ENCODE results near the gene TRIO. TPM values are rescaled to one million over a fixed set of nuclear protein-coding genes. Genes with fewer than 3 reads are reported as not detected.

TRIO gene
- total RNA-seq, 1 experiment from 2014 or later = 88.8 TPM

DNA sequence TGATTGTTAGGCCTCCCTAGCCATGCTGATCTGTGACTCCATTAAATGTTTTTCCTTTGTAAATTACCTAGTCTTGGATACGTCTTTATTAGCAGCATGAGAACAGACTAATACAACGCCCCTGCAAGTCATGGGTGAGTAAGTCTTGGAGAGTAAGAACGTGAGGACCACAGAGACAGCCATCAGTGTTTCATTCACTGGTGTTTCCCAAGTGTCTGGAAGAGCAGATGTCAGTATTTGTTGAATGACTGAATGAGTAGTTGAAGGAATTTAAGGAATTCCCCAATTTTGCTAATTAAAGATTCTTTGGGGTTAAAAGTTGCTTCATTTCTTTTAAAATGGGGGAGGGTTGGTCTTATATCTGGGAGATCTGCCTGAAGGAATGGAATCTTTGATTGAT lies 178.8 kb downstream of the TRIO start (continued):
- TF ChIP-seq, protein P1, sequence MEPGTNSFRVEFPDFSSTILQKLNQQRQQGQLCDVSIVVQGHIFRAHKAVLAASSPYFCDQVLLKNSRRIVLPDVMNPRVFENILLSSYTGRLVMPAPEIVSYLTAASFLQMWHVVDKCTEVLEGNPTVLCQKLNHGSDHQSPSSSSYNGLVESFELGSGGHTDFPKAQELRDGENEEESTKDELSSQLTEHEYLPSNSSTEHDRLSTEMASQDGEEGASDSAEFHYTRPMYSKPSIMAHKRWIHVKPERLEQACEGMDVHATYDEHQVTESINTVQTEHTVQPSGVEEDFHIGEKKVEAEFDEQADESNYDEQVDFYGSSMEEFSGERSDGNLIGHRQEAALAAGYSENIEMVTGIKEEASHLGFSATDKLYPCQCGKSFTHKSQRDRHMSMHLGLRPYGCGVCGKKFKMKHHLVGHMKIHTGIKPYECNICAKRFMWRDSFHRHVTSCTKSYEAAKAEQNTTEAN (CRISPR knock-in tag; IDR thresholded peaks at IDR 0.05) = no peak
- TF ChIP-seq, protein P2, sequence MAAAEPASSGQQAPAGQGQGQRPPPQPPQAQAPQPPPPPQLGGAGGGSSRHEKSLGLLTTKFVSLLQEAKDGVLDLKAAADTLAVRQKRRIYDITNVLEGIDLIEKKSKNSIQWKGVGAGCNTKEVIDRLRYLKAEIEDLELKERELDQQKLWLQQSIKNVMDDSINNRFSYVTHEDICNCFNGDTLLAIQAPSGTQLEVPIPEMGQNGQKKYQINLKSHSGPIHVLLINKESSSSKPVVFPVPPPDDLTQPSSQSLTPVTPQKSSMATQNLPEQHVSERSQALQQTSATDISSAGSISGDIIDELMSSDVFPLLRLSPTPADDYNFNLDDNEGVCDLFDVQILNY (CRISPR knock-in tag; IDR thresholded peaks at IDR 0.05) = no peak
- no peak for TF ChIP-seq NR1H2 (CRISPR knock-in tag; IDR thresholded peaks at IDR 0.05)
- TF ChIP-seq RELA (CRISPR knock-in tag; IDR thresholded peaks at IDR 0.05; ENCODE audit: borderline replicate concordance) = no peak
- TF ChIP-seq CBFB (CRISPR knock-in tag; IDR thresholded peaks at IDR 0.05; ENCODE audit: low read depth) = no peak
- TF ChIP-seq, protein P3, sequence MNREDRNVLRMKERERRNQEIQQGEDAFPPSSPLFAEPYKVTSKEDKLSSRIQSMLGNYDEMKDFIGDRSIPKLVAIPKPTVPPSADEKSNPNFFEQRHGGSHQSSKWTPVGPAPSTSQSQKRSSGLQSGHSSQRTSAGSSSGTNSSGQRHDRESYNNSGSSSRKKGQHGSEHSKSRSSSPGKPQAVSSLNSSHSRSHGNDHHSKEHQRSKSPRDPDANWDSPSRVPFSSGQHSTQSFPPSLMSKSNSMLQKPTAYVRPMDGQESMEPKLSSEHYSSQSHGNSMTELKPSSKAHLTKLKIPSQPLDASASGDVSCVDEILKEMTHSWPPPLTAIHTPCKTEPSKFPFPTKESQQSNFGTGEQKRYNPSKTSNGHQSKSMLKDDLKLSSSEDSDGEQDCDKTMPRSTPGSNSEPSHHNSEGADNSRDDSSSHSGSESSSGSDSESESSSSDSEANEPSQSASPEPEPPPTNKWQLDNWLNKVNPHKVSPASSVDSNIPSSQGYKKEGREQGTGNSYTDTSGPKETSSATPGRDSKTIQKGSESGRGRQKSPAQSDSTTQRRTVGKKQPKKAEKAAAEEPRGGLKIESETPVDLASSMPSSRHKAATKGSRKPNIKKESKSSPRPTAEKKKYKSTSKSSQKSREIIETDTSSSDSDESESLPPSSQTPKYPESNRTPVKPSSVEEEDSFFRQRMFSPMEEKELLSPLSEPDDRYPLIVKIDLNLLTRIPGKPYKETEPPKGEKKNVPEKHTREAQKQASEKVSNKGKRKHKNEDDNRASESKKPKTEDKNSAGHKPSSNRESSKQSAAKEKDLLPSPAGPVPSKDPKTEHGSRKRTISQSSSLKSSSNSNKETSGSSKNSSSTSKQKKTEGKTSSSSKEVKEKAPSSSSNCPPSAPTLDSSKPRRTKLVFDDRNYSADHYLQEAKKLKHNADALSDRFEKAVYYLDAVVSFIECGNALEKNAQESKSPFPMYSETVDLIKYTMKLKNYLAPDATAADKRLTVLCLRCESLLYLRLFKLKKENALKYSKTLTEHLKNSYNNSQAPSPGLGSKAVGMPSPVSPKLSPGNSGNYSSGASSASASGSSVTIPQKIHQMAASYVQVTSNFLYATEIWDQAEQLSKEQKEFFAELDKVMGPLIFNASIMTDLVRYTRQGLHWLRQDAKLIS (CRISPR knock-in tag; IDR thresholded peaks at IDR 0.05; ENCODE audit: borderline replicate concordance) = no peak

DNA sequence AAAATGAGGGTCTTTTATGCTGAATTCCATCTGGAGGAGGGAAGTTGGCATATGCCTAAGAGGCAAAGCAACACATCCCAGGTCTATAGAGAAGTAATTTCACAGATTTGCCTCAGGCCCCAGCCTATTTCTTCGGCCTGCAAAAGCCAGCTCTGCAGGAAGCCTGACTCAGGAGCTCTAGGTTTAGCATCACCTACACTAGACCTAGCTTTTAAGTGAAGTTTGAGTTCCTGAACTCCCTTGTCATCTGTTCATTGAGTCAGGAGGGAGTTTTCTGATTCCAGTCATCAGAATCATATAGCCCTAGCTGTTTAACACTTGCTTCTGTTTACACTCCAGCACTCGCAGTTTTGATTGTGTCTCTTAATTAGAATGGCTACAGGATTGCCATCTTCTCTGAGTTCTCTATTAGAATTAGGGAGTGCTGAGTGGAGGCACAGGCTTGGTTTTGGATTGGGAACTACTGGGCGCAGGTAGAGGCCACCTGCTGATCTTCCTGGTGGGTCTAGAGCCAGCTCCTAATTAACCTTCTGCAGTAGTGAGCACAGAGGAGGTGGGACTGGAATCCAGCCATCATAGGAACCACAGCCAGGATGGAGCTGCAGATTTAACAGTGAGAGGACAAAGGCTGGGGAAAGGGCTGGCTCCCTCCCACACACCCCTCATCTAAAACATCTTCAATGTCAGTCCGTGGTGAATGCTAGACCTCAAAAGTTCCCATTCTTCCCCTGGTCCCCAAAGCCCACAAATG lies 179.5 kb downstream of the TRIO start:
- no peak overlapping the region for H3K4me3 Mint-ChIP-seq
- ChIA-PET POLR2A (no interaction called here), CTCF (interaction anchor here (0.7 to 1.4 kb wide), 3 partner anchors 29 to 215 kb away, joined by 3 to 4 read pairs (median 3); no protein-coding TSS in a partner anchor)
- H3K36me3 Mint-ChIP-seq = peaks cover 38% of the 10 kb centered on the region
- peaks cover 15% of the 10 kb centered on the region for H3K9me3 Mint-ChIP-seq
- ATAC-seq (no peak), DNase-seq (ENCODE audit: low spot score) (no peak)
- peaks cover 20% of the 10 kb centered on the region for H3K4me1 Mint-ChIP-seq
- TF ChIP-seq, protein P4, sequence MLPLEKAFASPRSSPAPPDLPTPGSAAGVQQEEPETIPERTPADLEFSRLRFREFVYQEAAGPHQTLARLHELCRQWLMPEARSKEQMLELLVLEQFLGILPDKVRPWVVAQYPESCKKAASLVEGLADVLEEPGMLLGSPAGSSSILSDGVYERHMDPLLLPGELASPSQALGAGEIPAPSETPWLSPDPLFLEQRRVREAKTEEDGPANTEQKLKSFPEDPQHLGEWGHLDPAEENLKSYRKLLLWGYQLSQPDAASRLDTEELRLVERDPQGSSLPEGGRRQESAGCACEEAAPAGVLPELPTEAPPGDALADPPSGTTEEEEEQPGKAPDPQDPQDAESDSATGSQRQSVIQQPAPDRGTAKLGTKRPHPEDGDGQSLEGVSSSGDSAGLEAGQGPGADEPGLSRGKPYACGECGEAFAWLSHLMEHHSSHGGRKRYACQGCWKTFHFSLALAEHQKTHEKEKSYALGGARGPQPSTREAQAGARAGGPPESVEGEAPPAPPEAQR (CRISPR knock-in tag; IDR thresholded peaks at IDR 0.05) = no peak
- TF ChIP-seq JUN (CRISPR knock-in tag; IDR thresholded peaks at IDR 0.05) (no peak), ZNF671 (CRISPR knock-in tag; IDR thresholded peaks at IDR 0.05) (no peak), ZNF219 (CRISPR knock-in tag; IDR thresholded peaks at IDR 0.05; ENCODE audit: borderline replicate concordance) (no peak), NR1H2 (CRISPR knock-in tag; IDR thresholded peaks at IDR 0.05) (no peak), ZNF396 (CRISPR knock-in tag; IDR thresholded peaks at IDR 0.05; ENCODE audit: borderline replicate concordance) (no peak), TCF7 (CRISPR knock-in tag; IDR thresholded peaks at IDR 0.05; ENCODE audit: low read depth) (no peak)
- TF ChIP-seq, protein P5, sequence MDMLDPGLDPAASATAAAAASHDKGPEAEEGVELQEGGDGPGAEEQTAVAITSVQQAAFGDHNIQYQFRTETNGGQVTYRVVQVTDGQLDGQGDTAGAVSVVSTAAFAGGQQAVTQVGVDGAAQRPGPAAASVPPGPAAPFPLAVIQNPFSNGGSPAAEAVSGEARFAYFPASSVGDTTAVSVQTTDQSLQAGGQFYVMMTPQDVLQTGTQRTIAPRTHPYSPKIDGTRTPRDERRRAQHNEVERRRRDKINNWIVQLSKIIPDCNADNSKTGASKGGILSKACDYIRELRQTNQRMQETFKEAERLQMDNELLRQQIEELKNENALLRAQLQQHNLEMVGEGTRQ (CRISPR knock-in tag; IDR thresholded peaks at IDR 0.05) = no peak
- no peaks in the 10 kb centered on the region for H3K27me3 Mint-ChIP-seq (ENCODE audit: low read depth)
- H3K27ac Mint-ChIP-seq = no peak overlapping the region

DNA sequence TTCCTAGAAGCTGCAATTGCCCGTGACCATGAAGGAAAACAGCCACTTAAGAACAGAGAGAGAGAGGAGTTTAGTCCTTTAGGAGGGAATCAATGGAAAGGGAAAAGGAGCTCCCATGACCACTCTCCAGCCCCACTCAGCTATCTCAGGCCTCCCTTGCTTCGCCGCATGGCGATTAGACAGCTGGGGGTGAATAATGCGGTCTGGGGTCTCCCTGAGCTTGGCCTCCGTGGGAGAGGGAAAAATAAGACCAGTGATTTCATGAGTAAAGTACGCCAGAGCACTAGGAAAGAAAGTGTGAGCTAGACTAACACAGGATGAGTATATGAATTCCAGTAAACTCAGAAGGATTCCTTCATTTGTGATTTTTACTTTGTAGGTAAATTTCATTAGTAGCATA lies 180.3 kb downstream of the TRIO start:
- Mint-ChIP-seq H3K36me3 (peaks cover 36% of the 10 kb centered on the region), H3K27ac (no peak overlapping the region), H3K4me3 (no peak overlapping the region), H3K4me1 (peaks cover 20% of the 10 kb centered on the region), H3K9me3 (peaks cover 15% of the 10 kb centered on the region), H3K27me3 (ENCODE audit: low read depth) (no peaks in the 10 kb centered on the region)
- DNase-seq (ENCODE audit: low spot score) = no peak
- ChIA-PET POLR2A (no interaction called here), CTCF (interaction anchor here (0.8 to 1.4 kb wide), 2 partner anchors 28 to 216 kb away, joined by 3 read pairs; no protein-coding TSS in a partner anchor)
- ATAC-seq = no peak
- no peak for TF ChIP-seq FOXK1 (CRISPR knock-in tag; IDR thresholded peaks at IDR 0.05)
- no peak for TF ChIP-seq ZNF423 (CRISPR knock-in tag; IDR thresholded peaks at IDR 0.05)
- TF ChIP-seq TEAD4 (CRISPR knock-in tag; IDR thresholded peaks at IDR 0.05) = no peak
- no peak for TF ChIP-seq NR1H2 (CRISPR knock-in tag; IDR thresholded peaks at IDR 0.05)
- TF ChIP-seq, protein P6, sequence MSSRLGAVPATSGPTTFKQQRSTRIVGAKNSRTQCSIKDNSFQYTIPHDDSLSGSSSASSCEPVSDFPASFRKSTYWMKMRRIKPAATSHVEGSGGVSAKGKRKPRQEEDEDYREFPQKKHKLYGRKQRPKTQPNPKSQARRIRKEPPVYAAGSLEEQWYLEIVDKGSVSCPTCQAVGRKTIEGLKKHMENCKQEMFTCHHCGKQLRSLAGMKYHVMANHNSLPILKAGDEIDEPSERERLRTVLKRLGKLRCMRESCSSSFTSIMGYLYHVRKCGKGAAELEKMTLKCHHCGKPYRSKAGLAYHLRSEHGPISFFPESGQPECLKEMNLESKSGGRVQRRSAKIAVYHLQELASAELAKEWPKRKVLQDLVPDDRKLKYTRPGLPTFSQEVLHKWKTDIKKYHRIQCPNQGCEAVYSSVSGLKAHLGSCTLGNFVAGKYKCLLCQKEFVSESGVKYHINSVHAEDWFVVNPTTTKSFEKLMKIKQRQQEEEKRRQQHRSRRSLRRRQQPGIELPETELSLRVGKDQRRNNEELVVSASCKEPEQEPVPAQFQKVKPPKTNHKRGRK (CRISPR knock-in tag; IDR thresholded peaks at IDR 0.05; ENCODE audit: borderline replicate concordance) = no peak
- TF ChIP-seq, protein P7, sequence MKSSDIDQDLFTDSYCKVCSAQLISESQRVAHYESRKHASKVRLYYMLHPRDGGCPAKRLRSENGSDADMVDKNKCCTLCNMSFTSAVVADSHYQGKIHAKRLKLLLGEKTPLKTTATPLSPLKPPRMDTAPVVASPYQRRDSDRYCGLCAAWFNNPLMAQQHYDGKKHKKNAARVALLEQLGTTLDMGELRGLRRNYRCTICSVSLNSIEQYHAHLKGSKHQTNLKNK (CRISPR knock-in tag; IDR thresholded peaks at IDR 0.05) = no peak
- TF ChIP-seq, protein P8, sequence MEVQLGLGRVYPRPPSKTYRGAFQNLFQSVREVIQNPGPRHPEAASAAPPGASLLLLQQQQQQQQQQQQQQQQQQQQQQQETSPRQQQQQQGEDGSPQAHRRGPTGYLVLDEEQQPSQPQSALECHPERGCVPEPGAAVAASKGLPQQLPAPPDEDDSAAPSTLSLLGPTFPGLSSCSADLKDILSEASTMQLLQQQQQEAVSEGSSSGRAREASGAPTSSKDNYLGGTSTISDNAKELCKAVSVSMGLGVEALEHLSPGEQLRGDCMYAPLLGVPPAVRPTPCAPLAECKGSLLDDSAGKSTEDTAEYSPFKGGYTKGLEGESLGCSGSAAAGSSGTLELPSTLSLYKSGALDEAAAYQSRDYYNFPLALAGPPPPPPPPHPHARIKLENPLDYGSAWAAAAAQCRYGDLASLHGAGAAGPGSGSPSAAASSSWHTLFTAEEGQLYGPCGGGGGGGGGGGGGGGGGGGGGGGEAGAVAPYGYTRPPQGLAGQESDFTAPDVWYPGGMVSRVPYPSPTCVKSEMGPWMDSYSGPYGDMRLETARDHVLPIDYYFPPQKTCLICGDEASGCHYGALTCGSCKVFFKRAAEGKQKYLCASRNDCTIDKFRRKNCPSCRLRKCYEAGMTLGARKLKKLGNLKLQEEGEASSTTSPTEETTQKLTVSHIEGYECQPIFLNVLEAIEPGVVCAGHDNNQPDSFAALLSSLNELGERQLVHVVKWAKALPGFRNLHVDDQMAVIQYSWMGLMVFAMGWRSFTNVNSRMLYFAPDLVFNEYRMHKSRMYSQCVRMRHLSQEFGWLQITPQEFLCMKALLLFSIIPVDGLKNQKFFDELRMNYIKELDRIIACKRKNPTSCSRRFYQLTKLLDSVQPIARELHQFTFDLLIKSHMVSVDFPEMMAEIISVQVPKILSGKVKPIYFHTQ (CRISPR knock-in tag; IDR thresholded peaks at IDR 0.05) = no peak
